ENCODE data around the gene EZH2. TPM values are rescaled to one million over a fixed set of nuclear protein-coding genes. Genes with fewer than 3 reads are reported as not detected.

The EZH2 gene
- polyA plus RNA-seq, 1 of the 3 experiments (the other 2 are of a cell fraction), result 30.6 TPM

GRCh38 chr7:148901178-148901577 lies 17.1 kb upstream of the EZH2 start:
- no peak overlapping the region for H3K4me2 ChIP-seq
- no peak for DNase-seq
- 98% methylated on average over 3 of the region's 3 CpGs for WGBS (ENCODE audit: low lambda C conversion rate)
- TF ChIP-seq MEF2A (IDR thresholded peaks at IDR 0.05; ENCODE audit: borderline replicate concordance, low read depth) (no peak), EZH2phosphoT487 (IDR thresholded peaks at IDR 0.05; ENCODE audit: borderline replicate concordance, low read depth) (no peak), JUND (IDR thresholded peaks at IDR 0.05) (no peak), GABPA (IDR thresholded peaks at IDR 0.05; ENCODE audit: low read depth) (no peak), REST (IDR thresholded peaks at IDR 0.05; ENCODE audit: low read depth, low read length) (no peak), CHD2 (IDR thresholded peaks at IDR 0.05; ENCODE audit: low read length, partially characterized antibody) (no peak), RXRA (IDR thresholded peaks at IDR 0.05; ENCODE audit: borderline replicate concordance, low read depth) (no peak), FOXJ3 (CRISPR knock-in tag; IDR thresholded peaks at IDR 0.05) (no peak), IRF3 (IDR thresholded peaks at IDR 0.05; ENCODE audit: low read depth, low read length) (no peak), NRF1 (IDR thresholded peaks at IDR 0.05; ENCODE audit: low read depth, low read length) (no peak), SIN3A (IDR thresholded peaks at IDR 0.05; ENCODE audit: borderline replicate concordance, low read depth, low read length) (no peak), FOSL2 (IDR thresholded peaks at IDR 0.05; ENCODE audit: borderline replicate concordance, low read depth) (no peak), RCOR1 (IDR thresholded peaks at IDR 0.05; ENCODE audit: low read length) (no peak)
- H3K79me2 ChIP-seq (ENCODE audit: insufficient read depth), result no peaks in the 10 kb centered on the region
- no peaks in the 10 kb centered on the region for H3K9me3 ChIP-seq
- ChIA-PET CTCF (no interaction called here), POLR2A (no interaction called here)
- H3K4me1 ChIP-seq (ENCODE audit: control insufficient read depth in 1 of 2, insufficient read depth in 2 of 2, low read depth in 1 of 2, low read length in 1 of 2), result no peaks in the 10 kb centered on the region
- no peak overlapping the region for H3K9ac ChIP-seq
- H2AFZ ChIP-seq (ENCODE audit: low read depth), result no peak overlapping the region
- no peaks in the 10 kb centered on the region for H3K27me3 ChIP-seq (ENCODE audit: insufficient read depth)
- no peaks in the 10 kb centered on the region for H3K9me2 ChIP-seq
- no peaks in the 10 kb centered on the region for H3K36me3 ChIP-seq (replicated peaks in 1 of 2; ENCODE audit: control insufficient read depth in 1 of 2, insufficient read depth in 2 of 2, low read length in 1 of 2)
- H3F3A ChIP-seq (replicated peaks; ENCODE audit: insufficient read depth), result no peaks in the 10 kb centered on the region
- no peaks in the 10 kb centered on the region for H4K20me1 ChIP-seq (ENCODE audit: insufficient read depth)
- H3K27ac ChIP-seq (ENCODE audit: low read depth in 2 of 2, low read length in 1 of 2), result no peak overlapping the region
- H3K4me3 ChIP-seq (ENCODE audit: low read depth in 2 of 2, low read length in 1 of 2), result no peak overlapping the region

All from SK-N-SH (cell line).